ENCODE measurements around the gene MAPKBP1.

The MAPKBP1 gene

DNA sequence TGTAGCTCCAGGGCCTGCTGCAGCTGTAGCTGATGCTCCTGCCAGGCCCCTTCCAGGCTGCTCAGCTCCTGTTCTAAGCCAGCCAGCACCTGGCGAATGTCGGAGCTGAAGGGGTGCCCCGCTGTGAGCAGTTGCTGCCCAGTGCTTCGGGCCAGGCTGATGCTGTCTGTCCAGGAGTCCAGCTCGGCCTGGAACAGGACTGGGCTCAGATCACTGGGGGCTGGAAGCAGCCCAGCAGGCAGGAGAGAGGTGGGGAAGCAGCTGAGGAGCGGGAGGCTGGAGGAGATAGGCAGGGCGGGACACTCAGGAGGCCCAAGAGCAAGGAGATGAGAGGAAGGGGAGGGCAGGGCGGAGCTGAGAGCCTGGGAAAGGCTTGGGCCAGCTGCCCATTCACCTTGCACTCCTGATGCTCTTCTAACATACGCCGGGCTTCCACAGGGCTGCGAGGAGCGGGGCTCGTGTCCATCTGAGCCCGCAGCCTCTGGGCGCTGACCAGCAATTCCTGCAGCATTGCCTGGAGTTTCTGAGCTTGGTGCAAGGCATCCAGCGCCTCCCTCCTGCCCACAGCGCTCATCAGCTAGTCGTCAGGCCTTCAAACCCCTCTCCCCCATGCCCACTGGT, 87.6 kb downstream of the MAPKBP1 start:
- Histone ChIP-seq H3K4me3 (ENCODE audit: low read depth, low read length) (no peak overlapping the region), H3K4me1 (no peaks in the 10 kb centered on the region), H3K27me3 (ENCODE audit: control insufficient read depth, insufficient read depth, low read length) (no peaks in the 10 kb centered on the region), H3K4me2 (ENCODE audit: low read length) (no peak overlapping the region), H3K36me3 (ENCODE audit: control insufficient read depth, insufficient read depth, low read length) (no peaks in the 10 kb centered on the region), H3K9ac (no peak overlapping the region), H3K27ac (no peak overlapping the region), H3K79me2 (no peaks in the 10 kb centered on the region), H2AFZ (no peak overlapping the region), H3K9me3 (ENCODE audit: control insufficient read depth, low read length) (no peaks in the 10 kb centered on the region)
- TF ChIP-seq, protein P1, sequence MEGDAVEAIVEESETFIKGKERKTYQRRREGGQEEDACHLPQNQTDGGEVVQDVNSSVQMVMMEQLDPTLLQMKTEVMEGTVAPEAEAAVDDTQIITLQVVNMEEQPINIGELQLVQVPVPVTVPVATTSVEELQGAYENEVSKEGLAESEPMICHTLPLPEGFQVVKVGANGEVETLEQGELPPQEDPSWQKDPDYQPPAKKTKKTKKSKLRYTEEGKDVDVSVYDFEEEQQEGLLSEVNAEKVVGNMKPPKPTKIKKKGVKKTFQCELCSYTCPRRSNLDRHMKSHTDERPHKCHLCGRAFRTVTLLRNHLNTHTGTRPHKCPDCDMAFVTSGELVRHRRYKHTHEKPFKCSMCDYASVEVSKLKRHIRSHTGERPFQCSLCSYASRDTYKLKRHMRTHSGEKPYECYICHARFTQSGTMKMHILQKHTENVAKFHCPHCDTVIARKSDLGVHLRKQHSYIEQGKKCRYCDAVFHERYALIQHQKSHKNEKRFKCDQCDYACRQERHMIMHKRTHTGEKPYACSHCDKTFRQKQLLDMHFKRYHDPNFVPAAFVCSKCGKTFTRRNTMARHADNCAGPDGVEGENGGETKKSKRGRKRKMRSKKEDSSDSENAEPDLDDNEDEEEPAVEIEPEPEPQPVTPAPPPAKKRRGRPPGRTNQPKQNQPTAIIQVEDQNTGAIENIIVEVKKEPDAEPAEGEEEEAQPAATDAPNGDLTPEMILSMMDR (IDR thresholded peaks at IDR 0.05): no peak

DNA sequence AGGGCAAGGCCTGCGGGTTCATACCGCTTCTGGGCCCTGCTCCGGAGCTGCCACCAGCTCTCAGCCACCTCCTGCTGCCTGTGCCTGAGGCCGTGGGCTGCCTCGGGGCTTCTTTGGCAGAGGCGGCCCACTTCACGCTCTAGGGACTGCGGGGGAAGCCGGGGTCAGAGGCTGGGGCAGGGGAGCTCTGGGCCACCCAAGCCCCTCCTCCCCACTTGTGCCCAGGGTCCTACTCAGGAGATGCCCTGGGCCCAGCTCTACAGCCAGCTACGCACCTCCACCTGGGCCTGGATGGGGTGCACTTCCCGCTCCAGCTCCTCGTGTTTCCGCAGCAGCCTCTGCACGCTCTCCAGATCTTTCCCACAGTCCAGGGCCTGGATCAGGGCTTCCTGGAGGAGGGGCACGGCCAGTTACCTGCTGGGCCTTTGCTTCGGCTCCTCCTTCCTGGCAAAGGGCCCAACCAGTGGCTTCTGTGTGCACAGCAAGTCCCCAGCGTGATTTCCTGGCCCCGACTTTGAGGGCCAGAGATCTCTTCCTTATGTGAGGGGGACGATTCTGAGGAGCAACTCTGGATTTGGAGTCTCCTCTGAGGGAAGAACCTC, 88.3 kb downstream of the MAPKBP1 start:
- Histone ChIP-seq H2AFZ (no peak overlapping the region), H3K4me2 (ENCODE audit: low read length) (no peak overlapping the region), H3K36me3 (ENCODE audit: control insufficient read depth, insufficient read depth, low read length) (no peaks in the 10 kb centered on the region), H3K4me3 (ENCODE audit: low read depth, low read length) (no peak overlapping the region), H3K79me2 (no peaks in the 10 kb centered on the region), H3K27me3 (ENCODE audit: control insufficient read depth, insufficient read depth, low read length) (no peaks in the 10 kb centered on the region), H3K9ac (no peak overlapping the region), H3K9me3 (ENCODE audit: control insufficient read depth, low read length) (no peaks in the 10 kb centered on the region), H3K4me1 (no peaks in the 10 kb centered on the region), H3K27ac (no peak overlapping the region)
- TF ChIP-seq, protein P1 (IDR thresholded peaks at IDR 0.05): no peak

DNA sequence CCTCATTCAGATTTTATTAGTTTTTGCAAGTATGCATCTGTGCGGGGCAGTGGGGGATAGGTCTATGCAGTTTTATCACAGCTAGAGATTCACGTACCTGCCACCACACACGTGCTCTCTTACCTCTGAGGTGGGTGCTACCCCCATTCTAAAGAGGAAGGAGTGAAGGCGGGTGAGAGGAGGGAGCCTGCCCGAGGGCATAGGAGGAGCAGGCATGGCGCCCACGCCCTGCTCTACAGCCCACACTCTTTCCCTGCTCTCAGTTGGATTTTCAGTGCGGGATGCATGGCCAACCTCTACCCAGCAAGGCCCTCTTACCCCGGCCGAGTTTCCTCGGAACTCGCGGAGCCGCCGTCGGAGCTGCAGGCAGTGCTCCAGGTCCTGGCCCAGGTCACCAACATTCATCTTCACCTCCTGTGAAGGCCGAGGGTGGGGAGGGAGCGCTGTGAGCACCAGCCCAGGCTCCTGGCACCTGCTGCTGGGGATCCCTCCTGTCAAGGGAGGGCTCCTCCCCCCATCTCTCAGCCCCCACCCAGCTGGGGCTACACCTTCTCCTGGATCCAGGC, 91.3 kb downstream of the MAPKBP1 start:
- H3K27me3 ChIP-seq (ENCODE audit: control insufficient read depth, insufficient read depth, low read length): no peaks in the 10 kb centered on the region
- H3K4me2 ChIP-seq (ENCODE audit: low read length): no peak overlapping the region
- no peak overlapping the region for H3K4me3 ChIP-seq (ENCODE audit: low read depth, low read length)
- TF ChIP-seq, protein P1 (IDR thresholded peaks at IDR 0.05): no peak
- H2AFZ ChIP-seq: no peak overlapping the region
- no peaks in the 10 kb centered on the region for H3K79me2 ChIP-seq
- H3K36me3 ChIP-seq (ENCODE audit: control insufficient read depth, insufficient read depth, low read length): no peaks in the 10 kb centered on the region
- no peak overlapping the region for H3K27ac ChIP-seq
- no peaks in the 10 kb centered on the region for H3K4me1 ChIP-seq
- no peaks in the 10 kb centered on the region for H3K9me3 ChIP-seq (ENCODE audit: control insufficient read depth, low read length)
- H3K9ac ChIP-seq: no peak overlapping the region

DNA sequence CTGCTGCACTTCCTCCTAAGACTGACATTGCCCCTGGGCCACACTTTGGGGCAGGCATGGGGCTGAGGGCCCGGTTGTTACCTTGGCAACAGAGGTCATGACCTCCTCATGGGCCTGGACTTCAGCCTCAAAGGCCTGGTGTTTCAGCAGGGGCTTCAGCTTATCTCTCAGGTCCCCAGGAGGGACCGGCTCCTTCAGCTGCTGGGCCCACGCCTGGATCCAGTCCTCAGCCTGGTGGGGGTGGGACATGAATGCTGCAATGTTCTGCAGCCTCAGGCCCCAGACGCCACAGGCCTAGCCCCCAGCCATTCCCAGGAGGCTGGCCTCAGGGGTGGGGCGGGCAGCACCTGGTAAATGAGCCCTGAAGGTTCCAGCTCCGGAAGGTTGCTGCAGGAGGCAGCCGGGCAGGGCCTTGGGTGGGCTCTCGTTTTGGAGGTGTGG, 92.0 kb downstream of the MAPKBP1 start:
- Histone ChIP-seq H3K9me3 (ENCODE audit: control insufficient read depth, low read length) (no peaks in the 10 kb centered on the region), H3K79me2 (no peaks in the 10 kb centered on the region), H3K9ac (no peak overlapping the region), H3K4me2 (ENCODE audit: low read length) (no peak overlapping the region), H3K36me3 (ENCODE audit: control insufficient read depth, insufficient read depth, low read length) (no peaks in the 10 kb centered on the region), H3K4me3 (ENCODE audit: low read depth, low read length) (no peak overlapping the region), H3K27me3 (ENCODE audit: control insufficient read depth, insufficient read depth, low read length) (no peaks in the 10 kb centered on the region), H2AFZ (no peak overlapping the region), H3K27ac (no peak overlapping the region), H3K4me1 (no peaks in the 10 kb centered on the region)
- TF ChIP-seq, protein P1 (IDR thresholded peaks at IDR 0.05): no peak

Data from parathyroid adenoma (tissue), 2 donors.